GM18505 (cell line): Measurements from ENCODE around the gene TAAR6.

Source experiments
- ATAC-seq: cut with Tn5 transposase; IDR thresholded peaks from one replicate; pipeline ENCODE4 v1.9.1; 2021; ENCODE audit not compliant: unreplicated experiment
- POLR2A ChIP-seq: IDR thresholded peaks from 4 replicates; pipeline ENCODE4 v1.6.1; 2011; ENCODE audit warnings: borderline replicate concordance; ENCODE audit not compliant: insufficient read depth, insufficient read length; ENCODE audit errors: extremely low read depth

Gene TAAR6

GRCh38 chr6:132611616-132612015 is 41.5 kb downstream of the TAAR6 start:
- TF ChIP-seq POLR2A, result no peak
- ATAC-seq, result no peak

- TF ChIP-seq POLR2A, result no peak
- ATAC-seq, result no peak
Measured at GRCh38 chr6:132612449-132613108, 42.5 kb downstream of the TAAR6 start.

DNA sequence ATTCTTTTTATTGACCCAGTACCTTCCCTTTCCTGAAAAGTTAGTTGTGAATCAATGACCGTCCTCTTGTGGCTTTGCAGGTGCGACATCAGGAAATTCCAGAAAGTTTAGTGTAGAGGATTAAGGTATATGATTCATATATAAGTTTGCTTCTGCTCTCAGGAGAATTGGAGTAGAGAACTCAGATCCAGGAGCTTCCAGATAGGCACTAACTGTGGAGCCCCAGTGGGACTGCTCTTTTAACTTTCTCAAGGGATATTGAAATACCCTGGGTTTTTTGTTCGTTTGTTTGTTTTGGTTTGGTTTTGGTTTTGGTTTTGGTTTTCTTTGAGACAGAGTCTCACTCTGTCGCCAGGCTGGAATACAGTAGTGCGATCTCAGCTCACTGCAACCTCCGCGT is 44.4 kb downstream of the TAAR6 start:
- no peak for TF ChIP-seq POLR2A
- ATAC-seq, result no peak

- no peak for TF ChIP-seq POLR2A
- ATAC-seq, result no peak
Measured at GRCh38 chr6:132616677-132617076, 46.6 kb downstream of the TAAR6 start.
